HEK293T (cell line): Measurements from ENCODE around the gene TNIP3.

Experiments
- CTCF ChIA-PET: fragments of 350-600 bp; formaldehyde crosslinking; extraction: SDS; loops from one replicate; lab custom pipeline; 2021; ENCODE audit warnings: antibody characterized with exemption, inconsistent platforms; lab: Yijun Ruan, JAX
- POLR2A ChIA-PET: fragments of 350-600 bp; formaldehyde crosslinking; extraction: SDS; loops from one replicate; lab custom pipeline; 2020; ENCODE audit warnings: antibody characterized with exemption, inconsistent platforms; lab: Yijun Ruan, JAX
- DNase-seq: peaks from one replicate; pipeline ENCODE4 v3.0.0; 2012; ENCODE audit warnings: mixed read lengths; ENCODE audit errors: extremely low spot score
- ARNT ChIP-seq: fragments of 450-650 bp; IDR thresholded peaks from 2 replicates; pipeline ENCODE4 v1.6.1; 2017; ENCODE audit warnings: mild to moderate bottlenecking
- BHLHE40 ChIP-seq: fragments of 450-650 bp; IDR thresholded peaks from 2 replicates; pipeline ENCODE4 v1.6.1; 2016; ENCODE audit warnings: mild to moderate bottlenecking, moderate library complexity, borderline replicate concordance
- CTBP1 ChIP-seq: fragments of 450-650 bp; IDR thresholded peaks from 2 replicates; pipeline ENCODE4 v1.6.1; 2016; ENCODE audit warnings: borderline replicate concordance
- ELF4 ChIP-seq: fragments of 450-650 bp; IDR thresholded peaks from 2 replicates; pipeline ENCODE4 v1.6.1; 2017; ENCODE audit warnings: antibody characterized with exemption
- FOXA1 ChIP-seq: fragments of 450-650 bp; IDR thresholded peaks from 2 replicates; pipeline ENCODE4 v1.6.1; 2016; ENCODE audit warnings: mild to moderate bottlenecking
- FOXK2 ChIP-seq: fragments of 450-650 bp; IDR thresholded peaks from 2 replicates; pipeline ENCODE4 v1.6.1; 2016; ENCODE audit warnings: mild to moderate bottlenecking
- FOXM1 ChIP-seq: fragments of 450-650 bp; IDR thresholded peaks from 2 replicates; pipeline ENCODE4 v1.6.1; 2017; ENCODE audit warnings: mild to moderate bottlenecking, borderline replicate concordance
- HDGF ChIP-seq: fragments of 450-650 bp; IDR thresholded peaks from 2 replicates; pipeline ENCODE4 v1.6.1; 2017; ENCODE audit warnings: antibody characterized with exemption, borderline replicate concordance
- L3MBTL2 ChIP-seq: fragments of 450-650 bp; conservative IDR thresholded peaks from 2 replicates; pipeline ENCODE4 v1.6.1; 2016; ENCODE audit warnings: mild to moderate bottlenecking
- LEF1 ChIP-seq: fragments of 450-650 bp; IDR thresholded peaks from 2 replicates; pipeline ENCODE4 v1.6.1; 2017; ENCODE audit warnings: mild to moderate bottlenecking, borderline replicate concordance
- NFRKB ChIP-seq: fragments of 450-650 bp; IDR thresholded peaks from 2 replicates; pipeline ENCODE4 v1.6.1; 2016; ENCODE audit warnings: mild to moderate bottlenecking, moderate library complexity
- PKNOX1 ChIP-seq: fragments of 450-650 bp; IDR thresholded peaks from 2 replicates; pipeline ENCODE4 v1.6.1; 2016
- SP1 ChIP-seq: fragments of 450-650 bp; IDR thresholded peaks from 2 replicates; pipeline ENCODE4 v1.6.1; 2017
- SUZ12 ChIP-seq: fragments of 450-650 bp; IDR thresholded peaks from 2 replicates; pipeline ENCODE4 v1.6.1; 2016; ENCODE audit warnings: mild to moderate bottlenecking
- TARDBP ChIP-seq: fragments of 450-650 bp; IDR thresholded peaks from 2 replicates; pipeline ENCODE4 v1.6.1; 2016
- ZNF384 ChIP-seq: fragments of 450-650 bp; IDR thresholded peaks from 2 replicates; pipeline ENCODE4 v1.6.1; 2016

The TNIP3 gene

GRCh38 chr4:121154103-121154515 lies 10.0 kb downstream of the TNIP3 start:
- CTCF ChIA-PET = no interaction called here
- DNase-seq = no peak
- POLR2A ChIA-PET = no interaction called here

GRCh38 chr4:121151942-121152341 lies 12.2 kb downstream of the TNIP3 start:
- ChIA-PET CTCF (no interaction called here), POLR2A (no interaction called here)
- no peak for DNase-seq
- no peak for TF ChIP-seq LEF1
- no peak for TF ChIP-seq L3MBTL2
- no peak for TF ChIP-seq CTBP1
- TF ChIP-seq NFRKB = no peak
- TF ChIP-seq ARNT = no peak
- no peak for TF ChIP-seq TARDBP
- TF ChIP-seq SP1 = no peak
- TF ChIP-seq FOXK2 = no peak
- TF ChIP-seq ELF4 = no peak
- TF ChIP-seq ZNF384 = no peak
- TF ChIP-seq SUZ12 = no peak
- no peak for TF ChIP-seq BHLHE40
- no peak for TF ChIP-seq HDGF
- TF ChIP-seq FOXM1 = no peak
- TF ChIP-seq FOXA1 = no peak
- TF ChIP-seq PKNOX1 = no peak

More at GRCh38 chr4:121154103-121154515, 10.0 kb downstream of the TNIP3 start:
- TF ChIP-seq BHLHE40 (no peak), NFRKB (no peak), FOXA1 (no peak), ZNF384 (no peak), FOXM1 (no peak)

GRCh38 chr4:121150486-121150885 lies 13.6 kb downstream of the TNIP3 start:
- no peak for DNase-seq
- ChIA-PET POLR2A (no interaction called here), CTCF (no interaction called here)
- TF ChIP-seq ARNT = no peak
- no peak for TF ChIP-seq L3MBTL2
- no peak for TF ChIP-seq SP1
- no peak for TF ChIP-seq FOXM1
- TF ChIP-seq CTBP1 = no peak
- TF ChIP-seq SUZ12 = no peak
- no peak for TF ChIP-seq PKNOX1
- no peak for TF ChIP-seq HDGF
- no peak for TF ChIP-seq ELF4
- no peak for TF ChIP-seq TARDBP
- TF ChIP-seq NFRKB = no peak
- no peak for TF ChIP-seq ZNF384
- no peak for TF ChIP-seq LEF1
- no peak for TF ChIP-seq FOXA1
- no peak for TF ChIP-seq FOXK2

- TF ChIP-seq PKNOX1 = no peak
- no peak for TF ChIP-seq ELF4
- TF ChIP-seq SUZ12 = no peak
- TF ChIP-seq HDGF = no peak
- TF ChIP-seq SP1 = no peak
- TF ChIP-seq FOXK2 = no peak
- TF ChIP-seq FOXM1 = no peak
- TF ChIP-seq FOXA1 = no peak
- TF ChIP-seq CTBP1 = no peak
- no peak for TF ChIP-seq NFRKB
- TF ChIP-seq LEF1 = no peak
- TF ChIP-seq ZNF384 = no peak
- DNase-seq = no peak
- POLR2A ChIA-PET = no interaction called here
- CTCF ChIA-PET = no interaction called here
These were observed 14.1 kb downstream of the TNIP3 start for GRCh38 chr4:121150003-121150402.

- ChIA-PET POLR2A (no interaction called here), CTCF (no interaction called here)
- TF ChIP-seq FOXK2 (no peak), CTBP1 (no peak)
- DNase-seq = no peak
These were observed 15.5 kb downstream of the TNIP3 start for GRCh38 chr4:121148621-121149020.

- POLR2A ChIA-PET = no interaction called here
- TF ChIP-seq L3MBTL2 (no peak), CTBP1 (no peak), FOXK2 (no peak), LEF1 (no peak), ELF4 (no peak), ZNF384 (no peak), SP1 (no peak), FOXM1 (no peak), NFRKB (no peak), TARDBP (no peak), HDGF (no peak), ARNT (no peak), PKNOX1 (no peak), SUZ12 (no peak)
- CTCF ChIA-PET = no interaction called here
- DNase-seq = no peak
These were observed 16.1 kb downstream of the TNIP3 start for GRCh38 chr4:121148000-121148399.
